GM06990 (cell line): ENCODE measurements around the gene CSTB.
A peak's percentile ranks its signal among the peaks of the same experiment; 100 is the strongest.

Source experiments
- DNase-seq: peaks from one replicate; pipeline ENCODE4 v3.0.0-alpha.2; 2011; ENCODE audit not compliant: insufficient read length; ENCODE audit errors: extremely low read depth
- H3K27me3 ChIP-seq: replicated peaks from 2 replicates; pipeline ENCODE4 v1.6.0; 2011; ENCODE audit warnings: low read length; ENCODE audit not compliant: control insufficient read depth, insufficient read depth
- H3K36me3 ChIP-seq: 2 replicates; pipeline ENCODE4 v1.5.1; 2011; ENCODE audit warnings: low read length; ENCODE audit not compliant: control insufficient read depth, insufficient read depth
- H3K4me3 ChIP-seq: replicated peaks from 2 replicates; pipeline ENCODE4 v1.5.1; 2011; ENCODE audit warnings: low read depth, mild to moderate bottlenecking, control low read depth, low read length
- CTCF ChIP-seq: IDR thresholded peaks from 2 replicates; pipeline ENCODE4 v1.5.1; 2011; ENCODE audit warnings: low read length, control low read depth, mild to moderate bottlenecking, inconsistent platforms; ENCODE audit not compliant: insufficient read depth, poor library complexity, severe bottlenecking

CSTB gene

GRCh38 chr21:43731891-43732711, 44.0 kb downstream of the CSTB start:
- Histone ChIP-seq H3K27me3 (no peaks in the 10 kb centered on the region), H3K36me3 (peaks cover 15% of the 10 kb centered on the region), H3K4me3 (no peak overlapping the region)
- no peak for DNase-seq
- TF ChIP-seq CTCF: no peak

GRCh38 chr21:43731476-43731875, 44.6 kb downstream of the CSTB start:
- Histone ChIP-seq H3K36me3 (peaks cover 12% of the 10 kb centered on the region), H3K27me3 (no peaks in the 10 kb centered on the region), H3K4me3 (no peak overlapping the region)
- no peak for DNase-seq
- no peak for TF ChIP-seq CTCF

- H3K36me3 ChIP-seq: peaks cover 5% of the 10 kb centered on the region
- peak; percentile 23 for TF ChIP-seq CTCF
- no peaks in the 10 kb centered on the region for H3K27me3 ChIP-seq
- peak; percentile 90 for DNase-seq
- peak overlapping the region; percentile 67 for H3K4me3 ChIP-seq
These were observed 47.4 kb downstream of the CSTB start for GRCh38 chr21:43728467-43729390.

- TF ChIP-seq CTCF: no peak
- DNase-seq: no peak
- Histone ChIP-seq H3K27me3 (no peaks in the 10 kb centered on the region), H3K4me3 (peak overlapping the region; percentile 67), H3K36me3 (peaks cover 5% of the 10 kb centered on the region)
These were observed 48.0 kb downstream of the CSTB start for GRCh38 chr21:43728154-43728466.

GRCh38 chr21:43727519-43728153, 48.5 kb downstream of the CSTB start:
- peak; percentile 38 for TF ChIP-seq CTCF
- no peak for DNase-seq
- Histone ChIP-seq H3K27me3 (no peaks in the 10 kb centered on the region), H3K4me3 (peak overlapping the region; percentile 67), H3K36me3 (peaks cover 5% of the 10 kb centered on the region)
